Progenitor cell of endocrine pancreas (in vitro differentiated cells): ENCODE results near the gene RIMBP2. TPM values are rescaled to one million over a fixed set of nuclear protein-coding genes. Genes with fewer than 3 reads are reported as not detected.

ENCODE experiments used
- DNase-seq: peaks from one replicate; pipeline ENCODE4 v3.0.0; 2021; ENCODE audit warnings: low spot score; ENCODE audit not compliant: unreplicated experiment
- H3K27ac Mint-ChIP-seq: 2 replicates; pipeline ENCODE4 v1.8.0; 2021; ENCODE audit warnings: mild to moderate bottlenecking, moderate library complexity, mixed read lengths
- H3K27me3 Mint-ChIP-seq: 2 replicates; pipeline ENCODE4 v1.8.0; 2021; ENCODE audit warnings: mixed read lengths
- H3K36me3 Mint-ChIP-seq: 2 replicates; pipeline ENCODE4 v1.8.0; 2022; ENCODE audit warnings: mixed read lengths; ENCODE audit not compliant: insufficient read depth
- H3K4me1 Mint-ChIP-seq: 2 replicates; pipeline ENCODE4 v1.8.0; 2021; ENCODE audit warnings: low read depth, mixed read lengths
- H3K4me3 Mint-ChIP-seq: 2 replicates; pipeline ENCODE4 v1.8.0; 2021; ENCODE audit warnings: low read depth, mild to moderate bottlenecking, moderate library complexity, mixed read lengths
- H3K9me3 Mint-ChIP-seq: 2 replicates; pipeline ENCODE4 v1.8.0; 2021; ENCODE audit warnings: low read depth, mixed read lengths
- total RNA-seq: library from RNA; stranded (reverse); gene quantifications from 2 replicates; pipeline ENCODE4 v1.2.1, GENCODE V29; 2021
- TF ChIP-seq, protein P1 (sequence below): fragments of 200-600 bp; sonication (generic); IDR thresholded peaks from one replicate; pipeline ENCODE4 v1.5.0; 2021; ENCODE audit warnings: antibody characterized with exemption, mild to moderate bottlenecking; ENCODE audit not compliant: unreplicated experiment

Gene RIMBP2
- total RNA-seq, 1 donor from 2014 or later = 31.6 TPM

- TF ChIP-seq, protein P1, sequence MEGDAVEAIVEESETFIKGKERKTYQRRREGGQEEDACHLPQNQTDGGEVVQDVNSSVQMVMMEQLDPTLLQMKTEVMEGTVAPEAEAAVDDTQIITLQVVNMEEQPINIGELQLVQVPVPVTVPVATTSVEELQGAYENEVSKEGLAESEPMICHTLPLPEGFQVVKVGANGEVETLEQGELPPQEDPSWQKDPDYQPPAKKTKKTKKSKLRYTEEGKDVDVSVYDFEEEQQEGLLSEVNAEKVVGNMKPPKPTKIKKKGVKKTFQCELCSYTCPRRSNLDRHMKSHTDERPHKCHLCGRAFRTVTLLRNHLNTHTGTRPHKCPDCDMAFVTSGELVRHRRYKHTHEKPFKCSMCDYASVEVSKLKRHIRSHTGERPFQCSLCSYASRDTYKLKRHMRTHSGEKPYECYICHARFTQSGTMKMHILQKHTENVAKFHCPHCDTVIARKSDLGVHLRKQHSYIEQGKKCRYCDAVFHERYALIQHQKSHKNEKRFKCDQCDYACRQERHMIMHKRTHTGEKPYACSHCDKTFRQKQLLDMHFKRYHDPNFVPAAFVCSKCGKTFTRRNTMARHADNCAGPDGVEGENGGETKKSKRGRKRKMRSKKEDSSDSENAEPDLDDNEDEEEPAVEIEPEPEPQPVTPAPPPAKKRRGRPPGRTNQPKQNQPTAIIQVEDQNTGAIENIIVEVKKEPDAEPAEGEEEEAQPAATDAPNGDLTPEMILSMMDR = no peak
- DNase-seq = no peak
- Mint-ChIP-seq H3K27ac (no peak overlapping the region), H3K4me1 (no peaks in the 10 kb centered on the region), H3K4me3 (no peak overlapping the region), H3K27me3 (no peaks in the 10 kb centered on the region), H3K36me3 (peaks cover 10% of the 10 kb centered on the region), H3K9me3 (peaks cover 5% of the 10 kb centered on the region)
These were observed 276.8 kb downstream of the RIMBP2 start for GRCh38 chr12:130439250-130439649.

DNA sequence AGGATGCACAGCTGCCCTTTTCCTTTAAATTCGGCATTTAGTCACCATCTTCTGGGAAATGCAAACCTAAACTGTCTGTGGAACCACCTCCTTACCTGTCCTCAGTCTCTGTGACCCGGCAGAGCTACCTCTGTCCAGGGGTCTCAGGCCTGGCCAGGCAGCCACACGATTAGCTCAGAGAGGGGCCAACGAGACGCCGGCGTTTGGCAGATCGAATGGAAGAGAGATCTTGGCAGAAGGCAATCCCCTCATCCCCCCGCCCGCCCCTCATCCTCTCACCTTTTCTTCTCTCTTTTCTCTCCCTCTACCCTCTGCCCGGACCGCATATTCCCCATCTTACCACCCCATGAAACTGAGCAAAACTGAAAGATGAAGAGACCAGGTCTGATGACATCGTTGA is 277.4 kb downstream of the RIMBP2 start:
- Mint-ChIP-seq H3K27me3 (no peaks in the 10 kb centered on the region), H3K4me3 (no peak overlapping the region), H3K9me3 (peaks cover 5% of the 10 kb centered on the region), H3K4me1 (no peaks in the 10 kb centered on the region), H3K36me3 (peaks cover 11% of the 10 kb centered on the region), H3K27ac (no peak overlapping the region)
- DNase-seq = no peak
- TF ChIP-seq, protein P1 = no peak

GRCh38 chr12:130438243-130438620 is 277.9 kb downstream of the RIMBP2 start:
- no peak for DNase-seq
- H3K27ac Mint-ChIP-seq = no peak overlapping the region
- H3K4me3 Mint-ChIP-seq = no peak overlapping the region
- no peaks in the 10 kb centered on the region for H3K27me3 Mint-ChIP-seq
- no peaks in the 10 kb centered on the region for H3K4me1 Mint-ChIP-seq
- peaks cover 5% of the 10 kb centered on the region for H3K9me3 Mint-ChIP-seq
- TF ChIP-seq, protein P1 = no peak
- H3K36me3 Mint-ChIP-seq = peaks cover 15% of the 10 kb centered on the region

DNA sequence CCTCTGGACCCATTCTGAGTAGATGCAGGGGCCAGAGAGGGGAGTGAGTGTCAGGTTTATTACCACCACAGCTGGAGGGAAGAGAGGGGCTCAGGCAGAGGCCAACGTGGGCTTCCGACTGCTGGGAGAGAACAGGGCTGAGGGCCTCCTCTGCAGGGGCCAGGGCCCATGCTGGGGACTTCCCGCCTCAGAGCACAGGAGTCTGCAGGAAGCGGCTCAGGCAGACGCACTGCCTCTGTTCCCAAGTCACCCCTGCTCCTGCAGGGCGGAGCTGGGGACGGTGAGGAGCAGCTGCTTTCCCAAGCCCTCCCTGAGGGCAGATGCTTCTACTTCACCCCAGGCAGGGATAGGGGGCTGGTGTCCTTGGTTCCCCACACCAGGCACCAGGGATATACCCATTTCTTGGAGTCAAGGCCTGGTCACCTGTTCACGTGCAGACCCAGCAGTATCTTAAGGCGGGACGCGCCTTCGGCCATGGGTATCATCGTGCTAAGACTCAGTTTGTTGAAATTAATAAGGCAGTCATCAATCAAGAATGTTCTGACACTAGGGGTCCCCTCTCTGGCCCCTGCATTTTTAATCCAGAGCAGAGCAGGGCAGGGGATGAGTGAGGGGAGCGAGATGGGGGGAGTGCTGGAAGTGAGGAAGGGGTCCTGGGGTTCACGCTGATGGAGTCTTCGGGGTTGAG is 278.4 kb downstream of the RIMBP2 start:
- Mint-ChIP-seq H3K27ac (no peak overlapping the region), H3K27me3 (no peaks in the 10 kb centered on the region), H3K36me3 (peaks cover 15% of the 10 kb centered on the region), H3K9me3 (peaks cover 5% of the 10 kb centered on the region), H3K4me3 (no peak overlapping the region), H3K4me1 (no peaks in the 10 kb centered on the region)
- DNase-seq = no peak
- TF ChIP-seq, protein P1 = no peak

DNA sequence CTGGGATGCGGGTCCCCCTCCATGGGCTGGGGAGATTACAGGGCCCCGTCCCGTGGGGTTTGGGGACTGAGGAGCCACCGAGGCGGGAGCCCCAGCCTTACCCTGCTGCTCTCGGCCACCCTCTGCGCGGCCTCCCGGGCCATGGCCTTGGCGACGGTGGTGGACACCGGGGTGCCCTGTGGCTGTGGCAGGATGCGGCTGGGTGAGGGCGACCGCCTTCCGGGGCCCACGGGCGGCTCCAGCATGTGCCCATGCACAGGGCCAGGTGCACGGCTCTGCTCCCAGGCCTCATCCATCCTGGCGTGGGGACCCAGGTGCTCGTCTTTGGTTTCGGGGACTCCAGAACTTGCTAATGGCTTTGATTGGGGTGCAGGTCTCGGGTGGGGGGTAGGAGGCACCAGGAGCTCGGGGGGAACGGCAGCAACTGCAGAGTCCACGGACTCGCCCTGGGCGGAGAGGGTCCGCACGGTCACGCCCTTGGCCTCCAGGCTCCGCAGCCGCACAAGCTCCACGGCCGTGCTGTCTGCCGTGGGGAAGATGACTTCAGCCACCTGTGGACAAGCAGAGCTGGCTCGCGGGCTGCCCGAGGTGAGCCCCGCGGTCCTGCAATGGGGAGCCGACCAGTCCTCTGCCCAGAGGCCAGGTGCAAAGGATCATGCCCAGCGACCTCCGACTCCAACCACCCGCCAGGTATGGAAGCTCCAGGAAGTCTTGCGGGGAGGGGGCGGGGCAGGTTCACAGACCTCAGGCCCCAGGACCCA is 279.2 kb downstream of the RIMBP2 start:
- peaks cover 13% of the 10 kb centered on the region for H3K36me3 Mint-ChIP-seq
- H3K27ac Mint-ChIP-seq = no peak overlapping the region
- DNase-seq = no peak
- TF ChIP-seq, protein P1 = no peak
- H3K4me3 Mint-ChIP-seq = no peak overlapping the region
- peaks cover 5% of the 10 kb centered on the region for H3K9me3 Mint-ChIP-seq
- H3K27me3 Mint-ChIP-seq = no peaks in the 10 kb centered on the region
- H3K4me1 Mint-ChIP-seq = no peaks in the 10 kb centered on the region
